Activated CD8-positive, alpha-beta memory T cell treated with anti-CD3 and anti-CD28 coated beads for 48 hours (primary cell): ENCODE results near the gene UBE2R2.

Experiments
- DNase-seq, 3 experiments: peaks; one replicate each; pipeline ENCODE4 v3.0.0-alpha.2; 2020; ENCODE audit warnings: low read depth in 2 of 3, low spot score in 2 of 3

The UBE2R2 gene

GRCh38 chr9:33880211-33881089 lies 63.5 kb downstream of the UBE2R2 start:
- no peak for DNase-seq

- DNase-seq, result no peak
These were observed 64.7 kb downstream of the UBE2R2 start for GRCh38 chr9:33881635-33882034.

- no peak for DNase-seq
These were observed 68.1 kb downstream of the UBE2R2 start for GRCh38 chr9:33884856-33885701.

DNA sequence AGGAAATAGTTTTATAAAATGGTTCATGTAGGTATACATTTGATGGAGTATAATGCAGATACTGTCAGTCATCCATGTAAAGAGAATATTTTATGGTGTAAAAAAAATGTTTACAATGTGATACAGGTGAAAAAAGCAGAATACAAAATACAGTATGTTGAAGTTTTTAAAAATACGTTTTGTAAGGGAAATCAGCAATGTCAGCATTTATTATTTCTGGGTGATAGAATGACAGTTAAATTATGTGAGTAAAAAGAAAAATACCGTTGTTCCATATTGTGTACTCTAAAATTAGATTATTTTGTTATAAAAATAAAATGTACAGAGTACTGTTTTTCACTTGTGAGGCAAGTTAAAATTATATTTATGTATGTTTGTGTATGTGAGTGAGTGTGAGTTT lies 69.0 kb downstream of the UBE2R2 start:
- DNase-seq, result no peak

- no peak for DNase-seq
These were observed 76.9 kb downstream of the UBE2R2 start for GRCh38 chr9:33893861-33894260.

- no peak for DNase-seq
These were observed 77.4 kb downstream of the UBE2R2 start for GRCh38 chr9:33894316-33894715.

DNA sequence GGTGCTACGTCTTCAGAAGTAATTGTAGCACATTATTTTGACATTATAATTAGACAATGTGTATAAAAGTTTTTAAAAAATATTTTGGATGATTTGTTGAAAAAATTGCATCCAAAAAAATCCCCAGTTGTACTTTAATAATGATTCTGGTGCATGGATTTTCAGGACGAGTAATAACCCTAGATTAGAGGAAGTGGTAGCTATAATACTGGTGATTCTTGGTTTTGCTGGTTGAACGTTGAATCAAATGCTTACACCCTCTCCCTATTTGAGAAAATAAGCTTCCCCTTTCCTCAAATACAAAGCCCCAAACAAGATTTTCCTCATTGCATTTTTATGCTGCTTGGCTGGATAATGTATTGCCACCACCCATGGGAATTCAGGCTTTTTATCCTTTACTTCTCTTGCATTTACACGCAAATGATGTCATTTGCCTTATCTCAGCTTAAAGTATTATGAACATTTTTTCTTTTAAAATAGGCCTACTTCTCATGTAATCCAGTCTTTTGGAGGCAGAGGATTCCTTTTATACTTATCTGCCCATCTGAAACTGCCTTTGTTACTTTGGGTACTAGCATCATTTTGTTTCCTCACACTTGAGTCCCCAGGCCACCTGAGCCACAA lies 86.3 kb downstream of the UBE2R2 start:
- no peak for DNase-seq

DNA sequence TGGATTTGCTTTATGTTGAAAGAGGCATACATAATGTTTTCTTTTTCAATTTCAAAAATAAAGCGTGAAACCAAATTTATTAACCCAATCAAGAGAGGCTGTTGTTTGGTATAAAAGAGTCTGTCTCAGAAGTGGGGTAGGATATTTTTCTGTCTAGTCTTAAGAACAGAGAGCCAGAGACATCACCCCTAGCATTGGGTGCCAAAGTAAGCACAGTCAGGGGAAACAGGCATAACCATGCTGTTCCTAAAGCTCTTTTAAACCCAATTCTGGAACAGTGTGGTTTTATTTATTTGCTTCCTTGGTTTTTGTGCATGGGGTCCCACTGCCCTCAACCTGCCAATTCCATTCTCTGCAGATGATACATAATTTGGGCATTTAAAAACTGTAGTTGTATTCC lies 88.2 kb downstream of the UBE2R2 start:
- DNase-seq, result no peak

- no peak for DNase-seq
These were observed 89.8 kb downstream of the UBE2R2 start for GRCh38 chr9:33906769-33907168.

GRCh38 chr9:33907347-33907746 lies 90.4 kb downstream of the UBE2R2 start:
- DNase-seq, result no peak

- DNase-seq, result no peak
These were observed 91.2 kb downstream of the UBE2R2 start for GRCh38 chr9:33908114-33908513.

DNA sequence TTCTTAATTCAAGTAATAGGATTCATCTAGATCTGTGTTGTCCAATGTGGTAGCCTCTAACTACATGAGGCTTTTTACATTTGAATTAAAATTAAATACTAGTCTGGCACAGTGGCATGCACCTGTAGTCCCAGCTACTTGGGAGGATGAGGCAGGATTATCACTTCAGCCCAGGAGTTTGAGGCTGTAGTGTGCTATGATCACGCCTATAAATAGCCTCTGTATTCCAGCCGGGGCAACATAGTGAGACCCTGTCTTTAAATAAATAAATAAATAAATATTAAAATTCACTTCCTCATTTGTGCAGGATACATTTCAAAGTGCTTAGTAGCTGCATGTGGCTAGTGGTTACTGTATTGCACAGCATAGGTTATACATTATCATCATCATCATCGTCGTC lies 91.8 kb downstream of the UBE2R2 start:
- DNase-seq, result no peak

DNA sequence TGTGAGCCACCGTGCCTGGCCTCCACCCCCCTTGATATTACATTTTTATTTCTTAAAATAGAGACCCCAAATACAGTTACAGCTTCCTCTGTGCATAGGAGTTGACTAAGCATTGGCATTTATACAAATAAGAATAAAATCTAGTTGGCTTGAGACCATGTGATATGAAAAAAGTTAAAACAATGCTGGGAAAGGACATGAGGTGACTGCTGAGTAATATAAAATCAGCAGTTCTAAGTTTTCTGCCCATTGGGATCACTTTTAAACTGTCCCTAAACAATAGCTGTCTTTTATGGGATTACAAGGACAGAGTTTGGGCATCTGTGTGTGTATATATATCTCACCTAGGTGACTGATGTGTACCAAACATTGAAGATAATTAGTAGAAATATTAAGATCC lies 96.6 kb downstream of the UBE2R2 start:
- no peak for DNase-seq

- no peak for DNase-seq
These were observed 98.1 kb downstream of the UBE2R2 start for GRCh38 chr9:33914887-33915628.

- DNase-seq, result no peak
These were observed 100.1 kb downstream of the UBE2R2 start for GRCh38 chr9:33917036-33917435.

DNA sequence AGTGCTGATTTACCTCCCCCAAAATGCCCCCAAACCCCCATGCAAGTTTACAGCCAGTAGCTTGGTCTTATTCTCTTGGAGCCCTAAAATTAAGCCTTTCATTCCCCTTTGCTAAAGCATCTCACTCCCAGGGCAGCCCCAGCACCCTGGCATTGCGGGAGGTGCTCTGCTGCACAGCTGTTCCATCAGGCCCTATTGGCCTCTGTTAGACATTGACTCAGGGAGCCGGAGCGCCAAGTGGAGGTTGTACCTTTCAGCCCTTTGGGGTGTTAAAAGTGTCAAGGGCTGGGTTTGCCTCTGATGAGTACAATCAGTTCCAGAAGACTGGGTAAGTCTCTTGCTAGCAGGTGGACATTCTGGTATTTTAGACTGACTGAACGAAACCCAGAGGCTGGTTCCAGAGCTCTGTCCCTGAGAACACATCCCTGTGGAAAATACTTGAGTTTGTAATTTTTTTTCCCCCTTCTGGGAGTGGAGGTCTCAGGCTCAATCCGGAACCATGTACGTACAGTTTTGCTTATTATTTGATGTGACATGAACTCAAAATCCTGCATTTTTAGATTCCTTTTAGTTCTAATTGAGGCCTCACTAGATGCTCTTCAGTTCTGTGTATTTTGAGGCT lies 102.4 kb downstream of the UBE2R2 start:
- no peak for DNase-seq

GRCh38 chr9:33921967-33922895 lies 105.3 kb downstream of the UBE2R2 start:
- no peak for DNase-seq

DNA sequence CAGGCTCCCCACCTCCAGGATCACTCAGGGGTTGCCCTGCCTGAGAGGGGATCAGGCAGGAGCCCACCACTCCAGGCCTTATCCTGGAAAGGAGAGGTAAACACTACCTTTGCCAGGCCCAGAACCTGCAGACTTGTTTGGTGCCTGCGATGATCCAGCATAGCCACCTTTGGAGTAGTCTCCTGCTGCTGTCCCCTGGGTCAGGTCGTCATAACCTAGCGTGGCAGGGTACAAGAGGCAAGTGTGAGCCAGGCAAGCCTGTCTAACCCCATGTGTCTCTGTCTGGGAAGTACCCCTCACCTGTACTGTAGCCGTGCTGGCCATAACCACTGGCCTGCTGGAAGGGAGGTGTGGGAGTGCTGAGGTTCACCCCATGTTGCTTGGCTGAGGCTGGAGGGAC lies 106.1 kb downstream of the UBE2R2 start:
- DNase-seq, result no peak

GRCh38 chr9:33923998-33924701 lies 107.2 kb downstream of the UBE2R2 start:
- no peak for DNase-seq
